H1 (cell line): ENCODE measurements around the gene SYNPO. TPM values are rescaled to one million over a fixed set of nuclear protein-coding genes. Genes with fewer than 3 reads are reported as not detected.

ENCODE experiments used
- CTCF ChIA-PET: fragments of 300-600 bp; sonication (Branson Sonifier 250); formaldehyde crosslinking; loops from one replicate; lab custom pipeline; 2021; ENCODE audit not compliant: partially characterized antibody; lab: Charles Lee
- POLR2A ChIA-PET: fragments of 300-600 bp; sonication (Branson Sonifier 250); formaldehyde crosslinking; loops from one replicate; lab custom pipeline; 2021; ENCODE audit warnings: inconsistent platforms; ENCODE audit not compliant: partially characterized antibody; lab: Charles Lee
- DNase-seq, 2 experiments: peaks; one replicate each; pipeline versions ENCODE4 v3.0.0 to v3.0.0-alpha.2; 2010 to 2022; ENCODE audit warnings: low spot score in 2 of 2, low read depth in 1 of 2, mixed read lengths in 1 of 2
- FAIRE-seq: peaks from 2 replicates; lab custom pipeline; 2011; peaks lifted over from hg19 to GRCh38; lab: Jason Lieb, UNC
- H2AFZ ChIP-seq: 2 replicates; pipeline ENCODE4 v1.8.1; 2012; ENCODE audit warnings: low read length, inconsistent platforms
- H2AK5ac ChIP-seq: 2 replicates; pipeline ENCODE4 v1.6.1; 2013; ENCODE audit warnings: low read depth, low read length
- H2BK120ac ChIP-seq: replicated peaks from 2 replicates; pipeline ENCODE3; 2013; ENCODE audit warnings: low read depth, low read length, inconsistent platforms
- H2BK12ac ChIP-seq: 2 replicates; pipeline ENCODE4 v1.6.1; 2013; ENCODE audit warnings: low read depth, low read length
- H2BK15ac ChIP-seq: 2 replicates; pipeline ENCODE4 v1.6.1; 2013; ENCODE audit warnings: low read length
- H2BK20ac ChIP-seq: 2 replicates; pipeline ENCODE4 v1.6.1; 2013; ENCODE audit warnings: low read length
- H2BK5ac ChIP-seq: 2 replicates; pipeline ENCODE4 v1.6.1; 2013; ENCODE audit warnings: low read depth, low read length
- H3K14ac ChIP-seq: 2 replicates; pipeline ENCODE4 v1.6.1; 2013; ENCODE audit warnings: inconsistent platforms; ENCODE audit not compliant: insufficient read length
- H3K18ac ChIP-seq: 2 replicates; pipeline ENCODE4 v1.6.1; 2013; ENCODE audit warnings: low read length; ENCODE audit errors: extremely low read depth
- H3K23ac ChIP-seq: 2 replicates; pipeline ENCODE4 v1.6.1; 2013; ENCODE audit warnings: inconsistent platforms; ENCODE audit not compliant: insufficient read length
- H3K23me2 ChIP-seq: 2 replicates; pipeline ENCODE4 v1.6.1; 2013; ENCODE audit warnings: low read depth, low read length
- H3K27ac ChIP-seq: 2 replicates; pipeline ENCODE4 v1.6.1; 2011; ENCODE audit warnings: low read depth, low read length, inconsistent platforms
- H3K27me3 ChIP-seq, 4 experiments: replicated peaks in 1 of 4; 1 replicate in 1 of 4; 2 replicates in 3 of 4; pipeline versions ENCODE4 v1.6.1 to v1.8.1; 2011 to 2013; ENCODE audit warnings: low read length in 3 of 4, mild to moderate bottlenecking in 3 of 4, inconsistent platforms in 2 of 4, mixed read lengths in 2 of 4, moderate library complexity in 1 of 4; ENCODE audit not compliant: control insufficient read depth in 3 of 4, insufficient read depth in 3 of 4; ENCODE audit errors: extremely low read depth in 1 of 4
- H3K36me3 ChIP-seq, 4 experiments: 2 replicates each; pipeline versions ENCODE4 v1.6.1 to v1.8.1; 2011 to 2013; ENCODE audit warnings: mild to moderate bottlenecking in 4 of 4, low read length in 3 of 4, moderate library complexity in 2 of 4, control low read depth in 1 of 4, inconsistent platforms in 1 of 4; ENCODE audit not compliant: insufficient read depth in 4 of 4, control insufficient read depth in 2 of 4
- H3K4ac ChIP-seq: replicated peaks from 2 replicates; pipeline ENCODE3; 2013; ENCODE audit warnings: low read length, low read depth, mixed read lengths, inconsistent platforms; ENCODE audit not compliant: insufficient read length
- H3K4me1 ChIP-seq, 4 experiments: replicated peaks in 1 of 4; 1 replicate in 1 of 4; 2 replicates in 3 of 4; pipeline versions ENCODE4 v1.6.1 to v1.8.1; 2011 to 2013; ENCODE audit warnings: low read length in 3 of 4, inconsistent platforms in 2 of 4, mixed read lengths in 1 of 4; ENCODE audit not compliant: insufficient read depth in 4 of 4, control insufficient read depth in 3 of 4
- H3K4me2 ChIP-seq, 2 experiments: 2 replicates each; pipeline versions ENCODE4 v1.6.1 to v1.8.1; 2011 to 2013; ENCODE audit warnings: low read depth in 2 of 2, low read length in 2 of 2, control low read depth in 1 of 2, inconsistent platforms in 1 of 2, mild to moderate bottlenecking in 1 of 2; ENCODE audit not compliant: insufficient read depth in 1 of 2
- H3K4me3 ChIP-seq, 4 experiments: fragments of 200-600, 300-600 bp in 1 of 4; sonication (generic), shearing (Covaris generic), sonication (Bioruptor Twin) in 1 of 4; 2 replicates each; pipeline versions ENCODE4 v1.5.1 to v1.8.1; 2011 to 2016; ENCODE audit warnings: low read length in 4 of 4, low read depth in 3 of 4, control low read depth in 2 of 4, inconsistent platforms in 2 of 4, mild to moderate bottlenecking in 2 of 4, mixed read lengths in 1 of 4, moderate library complexity in 1 of 4; ENCODE audit not compliant: insufficient read depth in 2 of 4; ENCODE audit errors: extremely low read depth in 1 of 4
- H3K56ac ChIP-seq: replicated peaks from 2 replicates; pipeline ENCODE3; 2013; ENCODE audit warnings: low read depth, mild to moderate bottlenecking, mixed read lengths, low read length, inconsistent platforms; ENCODE audit not compliant: insufficient read length
- H3K79me1 ChIP-seq: 2 replicates; pipeline ENCODE4 v1.6.1; 2013; ENCODE audit warnings: low read depth, low read length, control low read depth
- H3K79me2 ChIP-seq, 2 experiments: 2 replicates each; pipeline versions ENCODE4 v1.6.1 to v1.8.1; 2012 to 2013; ENCODE audit warnings: low read length in 2 of 2, mild to moderate bottlenecking in 2 of 2, inconsistent platforms in 1 of 2; ENCODE audit not compliant: insufficient read depth in 2 of 2, control insufficient read depth in 1 of 2
- H3K9ac ChIP-seq, 4 experiments: replicated peaks in 1 of 4; 1 replicate in 1 of 4; 2 replicates in 3 of 4; pipeline versions ENCODE4 v1.6.1 to v1.8.1; 2011 to 2013; ENCODE audit warnings: low read depth in 3 of 4, low read length in 3 of 4, control low read depth in 2 of 4, mild to moderate bottlenecking in 2 of 4, moderate library complexity in 2 of 4, inconsistent platforms in 1 of 4; ENCODE audit errors: extremely low read depth in 1 of 4
- H3K9me3 ChIP-seq, 2 experiments: 2 replicates each; pipeline versions ENCODE4 v1.6.1 to v1.8.1; 2012 to 2013; ENCODE audit warnings: mild to moderate bottlenecking in 2 of 2, moderate library complexity in 2 of 2, control low read depth in 1 of 2, inconsistent platforms in 1 of 2, low read depth in 1 of 2, low read length in 1 of 2, mixed read lengths in 1 of 2; ENCODE audit not compliant: insufficient read depth in 2 of 2
- H4K20me1 ChIP-seq, 2 experiments: replicated peaks in 1 of 2; 2 replicates each; pipeline versions ENCODE3 to v1.8.1; 2011 to 2013; ENCODE audit warnings: inconsistent platforms in 2 of 2, low read length in 2 of 2, mild to moderate bottlenecking in 1 of 2; ENCODE audit not compliant: insufficient read depth in 2 of 2, control insufficient read depth in 1 of 2
- H4K5ac ChIP-seq: 2 replicates; pipeline ENCODE4 v1.6.1; 2013; ENCODE audit warnings: low read length, low read depth, mixed read lengths, inconsistent platforms; ENCODE audit not compliant: insufficient read length
- H4K8ac ChIP-seq: 2 replicates; pipeline ENCODE4 v1.8.0; 2013; ENCODE audit warnings: mild to moderate bottlenecking, moderate library complexity, low read length, inconsistent platforms; ENCODE audit not compliant: insufficient read depth; ENCODE audit errors: extremely low read depth
- H4K91ac ChIP-seq: replicated peaks from 2 replicates; pipeline ENCODE3; 2013; ENCODE audit warnings: low read length, mixed read lengths, inconsistent platforms; ENCODE audit not compliant: insufficient read length
- KDM1A ChIP-seq: fragments of 200-600, 300-600 bp; sonication (generic); IDR thresholded peaks from 2 replicates; pipeline ENCODE4 v1.7.1; 2016; ENCODE audit warnings: mild to moderate bottlenecking, low read length, borderline replicate concordance
- WGBS, 2 experiments: shearing (Covaris generic) in 1 of 2; methylation state at CpG; one replicate each; pipeline versions ENCODE4 v1.1.6 to v1.1.7; 2013 to 2015; ENCODE audit warnings: low lambda C conversion rate in 2 of 2, mixed read lengths in 2 of 2, inconsistent platforms in 1 of 2, low coverage in 1 of 2, missing lambda C conversion rate in 1 of 2; ENCODE audit not compliant: insufficient replicate concordance in 2 of 2, insufficient coverage in 1 of 2, insufficient read length in 1 of 2; ENCODE audit errors: extremely low coverage in 1 of 2, missing lambda C conversion rate in 1 of 2; 5-methylcytosine and 5-hydroxymethylcytosine counted together
- polyA plus RNA-seq, 7 experiments: library from polyadenylated mRNA; depleted of rRNA in 3 of 7; stranded (reverse) in 5 of 7; unstranded in 2 of 7; fragments of >200 nt in 5 of 7; fragments of 200-250 nt in 2 of 7; gene quantifications; 1 replicate in 5 of 7; 2 replicates in 1 of 7; 4 replicates in 1 of 7; pipeline versions ENCODE4 v1.2.1 to v1.2.3, GENCODE V29; 2011 to 2013; ENCODE audit warnings: missing spikeins in 2 of 7, mixed read lengths in 2 of 7
- total RNA-seq: library from RNA; stranded (reverse); fragmentation: NEBNext Ultra II Directional; extraction: Animal tissue kit (Norgen Biotek cat#: 25700); gene quantifications from 2 replicates; pipeline ENCODE4 v1.2.1, GENCODE V29; 2021

SYNPO gene
- total and polyA plus RNA-seq, 2 of the 8 experiments (the other 6 are each of a cell fraction or from before 2014, with no cell fraction given) = 2.3 TPM

- Histone ChIP-seq H2AK5ac (no peak overlapping the region), H2BK15ac (no peak overlapping the region), H4K91ac (no peak overlapping the region), H3K36me3 (no peaks in the 10 kb centered on the region), H2AFZ (no peak overlapping the region), H3K18ac (no peak overlapping the region), H3K79me2 (no peaks in the 10 kb centered on the region), H3K9me3 (no peaks in the 10 kb centered on the region), H3K4me3 (no peak overlapping the region), H2BK12ac (peak overlapping the region; percentile 43; the same call in 1 of the 2 replicates), H4K20me1 (no peaks in the 10 kb centered on the region), H4K8ac (no peak overlapping the region; the same call in 1 of the 2 replicates), H3K14ac (no peak overlapping the region), H3K9ac (no peak overlapping the region), H3K23ac (no peak overlapping the region), H3K4me1 (peaks cover 0 to 6% (median 5%) of the 10 kb centered on the region in 4 experiments; a peak in 4 of 7 replicates), H3K79me1 (no peaks in the 10 kb centered on the region), H3K4ac (no peak overlapping the region), H4K5ac (no peak overlapping the region), H2BK5ac (no peak overlapping the region), H3K27ac (no peak overlapping the region), H2BK20ac (no peak overlapping the region), H3K4me2 (no peak overlapping the region), H2BK120ac (no peak overlapping the region), H3K56ac (no peak overlapping the region), H3K27me3 (no peaks in the 10 kb centered on the region), H3K23me2 (no peaks in the 10 kb centered on the region)
- POLR2A ChIA-PET = interaction anchor here (1.1 to 1.6 kb wide), 3 partner anchors 8 to 85 kb away, joined by 3 to 4 read pairs (median 3); no protein-coding TSS in a partner anchor
- FAIRE-seq = no peak
- 92% methylated on average over 24 of the region's 25 CpGs; no CpG with 5 or more reads in 1 of the 2 experiments for WGBS, 2 experiments
- CTCF ChIA-PET = interaction anchor here (0.6 to 20.1 kb wide), 11 partner anchors 2 to 162 kb away, joined by 3 to 303 read pairs (median 4); partner anchors contain the start of genes MYOZ3 and SYNPO
- DNase-seq = no peak
- TF ChIP-seq KDM1A = peak; percentile 49; the same call in 1 of the 2 replicates
Measured at GRCh38 chr5:150647275-150648251, 7.1 kb downstream of the SYNPO start.
